ENCODE measurements around the gene LASP1. TPM values are rescaled to one million over a fixed set of nuclear protein-coding genes. Genes with fewer than 3 reads are reported as not detected.

The LASP1 gene
- total RNA-seq, 1 experiment from 2014 or later: 106 TPM

DNA sequence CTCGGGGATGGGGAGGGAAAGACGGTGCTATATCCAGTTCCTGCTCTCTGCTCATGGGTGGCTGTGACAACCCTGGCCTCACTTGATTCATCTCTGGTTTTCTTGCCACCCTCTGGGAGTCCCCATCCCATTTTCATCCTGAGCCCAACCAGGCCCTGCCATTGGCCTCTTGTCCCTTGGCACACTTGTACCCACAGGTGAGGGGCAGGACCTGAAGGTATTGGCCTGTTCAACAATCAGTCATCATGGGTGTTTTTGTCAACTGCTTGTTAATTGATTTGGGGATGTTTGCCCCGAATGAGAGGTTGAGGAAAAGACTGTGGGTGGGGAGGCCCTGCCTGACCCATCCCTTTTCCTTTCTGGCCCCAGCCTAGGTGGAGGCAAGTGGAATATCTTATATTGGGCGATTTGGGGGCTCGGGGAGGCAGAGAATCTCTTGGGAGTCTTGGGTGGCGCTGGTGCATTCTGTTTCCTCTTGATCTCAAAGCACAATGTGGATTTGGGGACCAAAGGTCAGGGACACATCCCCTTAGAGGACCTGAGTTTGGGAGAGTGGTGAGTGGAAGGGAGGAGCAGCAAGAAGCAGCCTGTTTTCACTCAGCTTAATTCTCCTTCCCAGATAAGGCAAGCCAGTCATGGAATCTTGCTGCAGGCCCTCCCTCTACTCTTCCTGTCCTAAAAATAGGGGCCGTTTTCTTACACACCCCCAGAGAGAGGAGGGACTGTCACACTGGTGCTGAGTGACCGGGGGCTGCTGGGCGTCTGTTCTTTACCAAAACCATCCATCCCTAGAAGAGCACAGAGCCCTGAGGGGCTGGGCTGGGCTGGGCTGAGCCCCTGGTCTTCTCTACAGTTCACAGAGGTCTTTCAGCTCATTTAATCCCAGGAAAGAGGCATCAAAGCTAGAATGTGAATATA lies 50.8 kb downstream of the LASP1 start:
- TF ChIP-seq EZH2phosphoT487 (IDR thresholded peaks at IDR 0.05; ENCODE audit: borderline replicate concordance, low read length) (no peak), EZH2 (IDR thresholded peaks at IDR 0.05; ENCODE audit: low read length, unreplicated experiment) (no peak)
- TF ChIP-seq, protein P1, sequence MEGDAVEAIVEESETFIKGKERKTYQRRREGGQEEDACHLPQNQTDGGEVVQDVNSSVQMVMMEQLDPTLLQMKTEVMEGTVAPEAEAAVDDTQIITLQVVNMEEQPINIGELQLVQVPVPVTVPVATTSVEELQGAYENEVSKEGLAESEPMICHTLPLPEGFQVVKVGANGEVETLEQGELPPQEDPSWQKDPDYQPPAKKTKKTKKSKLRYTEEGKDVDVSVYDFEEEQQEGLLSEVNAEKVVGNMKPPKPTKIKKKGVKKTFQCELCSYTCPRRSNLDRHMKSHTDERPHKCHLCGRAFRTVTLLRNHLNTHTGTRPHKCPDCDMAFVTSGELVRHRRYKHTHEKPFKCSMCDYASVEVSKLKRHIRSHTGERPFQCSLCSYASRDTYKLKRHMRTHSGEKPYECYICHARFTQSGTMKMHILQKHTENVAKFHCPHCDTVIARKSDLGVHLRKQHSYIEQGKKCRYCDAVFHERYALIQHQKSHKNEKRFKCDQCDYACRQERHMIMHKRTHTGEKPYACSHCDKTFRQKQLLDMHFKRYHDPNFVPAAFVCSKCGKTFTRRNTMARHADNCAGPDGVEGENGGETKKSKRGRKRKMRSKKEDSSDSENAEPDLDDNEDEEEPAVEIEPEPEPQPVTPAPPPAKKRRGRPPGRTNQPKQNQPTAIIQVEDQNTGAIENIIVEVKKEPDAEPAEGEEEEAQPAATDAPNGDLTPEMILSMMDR (conservative IDR thresholded peaks at IDR 0.05; ENCODE audit: low read depth, low read length): no peak
- ATAC-seq (no peak), DNase-seq (no peak)
- Histone ChIP-seq H3F3A (ENCODE audit: low read length, unreplicated experiment) (no peaks in the 10 kb centered on the region), H4K20me1 (ENCODE audit: low read length) (no peaks in the 10 kb centered on the region), H2AFZ (ENCODE audit: low read length) (no peak overlapping the region), H3K4me1 (ENCODE audit: insufficient read depth, low read length) (no peaks in the 10 kb centered on the region), H3K4me3 (ENCODE audit: low read length) (no peak overlapping the region), H3K9me3 (ENCODE audit: low read length) (no peaks in the 10 kb centered on the region), H3K9ac (ENCODE audit: low read length) (no peak overlapping the region), H3K27me3 (ENCODE audit: low read length) (no peaks in the 10 kb centered on the region), H3K9me2 (replicated peaks; ENCODE audit: low read length) (no peaks in the 10 kb centered on the region), H3K27ac (ENCODE audit: low read length) (no peak overlapping the region), H3K79me2 (ENCODE audit: low read length) (no peaks in the 10 kb centered on the region), H3K36me3 (ENCODE audit: low read depth, low read length) (no peaks in the 10 kb centered on the region; the same call in 1 of the 2 replicates), H3K4me2 (ENCODE audit: low read length) (no peak overlapping the region)
- BruUV-seq (replicated peaks): no TSS peak
- POLR2A ChIA-PET (ENCODE audit: unreplicated experiment): no interaction called here
- intact Hi-C loops (cut with micrococcal nuclease): no loop called here
- CTCF ChIA-PET: no interaction called here

DNA sequence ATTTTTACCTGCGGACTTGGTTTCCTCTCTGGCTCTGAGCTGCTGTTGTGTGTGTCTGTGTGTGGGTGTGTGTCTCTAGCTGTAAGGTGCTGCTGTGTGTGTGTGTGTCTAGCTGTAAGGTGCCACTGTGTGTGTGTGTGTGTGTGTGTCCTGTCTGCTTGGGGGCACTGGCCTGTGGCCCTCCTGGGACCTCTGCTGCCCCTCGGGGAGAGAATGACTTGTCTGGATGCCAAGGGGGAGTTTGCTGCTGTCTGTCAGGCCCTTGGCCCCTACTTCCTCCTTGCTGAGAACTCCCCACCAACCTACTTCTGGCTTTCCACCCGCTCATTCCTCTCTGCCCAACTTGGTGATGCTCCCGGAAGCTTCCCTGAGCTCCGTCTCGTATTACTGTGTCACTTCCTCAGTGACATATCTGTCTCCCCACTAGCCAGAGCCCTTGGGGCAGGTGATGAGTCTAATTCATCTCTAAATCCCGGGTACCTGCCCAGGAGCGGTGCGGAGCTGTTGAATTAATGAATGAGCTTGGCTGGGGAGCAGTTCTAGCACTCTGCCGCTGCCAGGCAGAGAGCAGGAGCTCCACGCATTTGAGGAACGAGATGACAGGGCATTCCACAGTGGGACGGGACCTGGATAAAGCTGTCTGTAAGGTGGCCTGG lies 52.0 kb downstream of the LASP1 start:
- BruUV-seq (replicated peaks): no TSS peak
- Histone ChIP-seq H3F3A (ENCODE audit: low read length, unreplicated experiment) (no peaks in the 10 kb centered on the region), H3K4me1 (ENCODE audit: insufficient read depth, low read length) (no peaks in the 10 kb centered on the region), H3K27me3 (ENCODE audit: low read length) (no peaks in the 10 kb centered on the region), H3K79me2 (ENCODE audit: low read length) (no peaks in the 10 kb centered on the region), H3K4me3 (ENCODE audit: low read length) (no peak overlapping the region), H3K9me3 (ENCODE audit: low read length) (no peaks in the 10 kb centered on the region), H3K27ac (ENCODE audit: low read length) (no peak overlapping the region), H3K9me2 (replicated peaks; ENCODE audit: low read length) (no peaks in the 10 kb centered on the region), H3K36me3 (ENCODE audit: low read depth, low read length) (no peaks in the 10 kb centered on the region; the same call in 1 of the 2 replicates), H4K20me1 (ENCODE audit: low read length) (no peaks in the 10 kb centered on the region), H3K9ac (ENCODE audit: low read length) (no peak overlapping the region), H2AFZ (ENCODE audit: low read length) (no peak overlapping the region), H3K4me2 (ENCODE audit: low read length) (no peak overlapping the region)
- intact Hi-C loops (cut with micrococcal nuclease): no loop called here
- no peak for DNase-seq
- ChIA-PET POLR2A (ENCODE audit: unreplicated experiment) (no interaction called here), CTCF (interaction anchor here (0.6 kb wide), 2 partner anchors 430 to 1668 kb away, joined by 5 to 13 read pairs; no protein-coding TSS in a partner anchor)
- TF ChIP-seq EZH2phosphoT487 (IDR thresholded peaks at IDR 0.05; ENCODE audit: borderline replicate concordance, low read length): no peak
- TF ChIP-seq, protein P1 (conservative IDR thresholded peaks at IDR 0.05; ENCODE audit: low read depth, low read length): no peak
- TF ChIP-seq EZH2 (IDR thresholded peaks at IDR 0.05; ENCODE audit: low read length, unreplicated experiment): no peak
- ATAC-seq: no peak
